ENCODE results near the gene HCN2.

- peak; percentile 77 to 89 for TF ChIP-seq MAZ (CRISPR knock-in tag; conservative IDR thresholded peaks at IDR 0.05 in 1 of 2, IDR thresholded peaks at IDR 0.05 in 1 of 2)
- TF ChIP-seq CEBPB (tag; IDR thresholded peaks at IDR 0.05) = no peak
- 0 out of 2 replicates have a peak, but pooled peaks have one; percentile 33 for TF ChIP-seq GATA2 (CRISPR knock-in tag; IDR thresholded peaks at IDR 0.05)
- TF ChIP-seq BMI1 (IDR thresholded peaks at IDR 0.05; ENCODE audit: low read length) = no peak
- TF ChIP-seq E2F1 (CRISPR knock-in tag; IDR thresholded peaks at IDR 0.05) = no peak
- TF ChIP-seq SREBF2 (CRISPR knock-in tag; IDR thresholded peaks at IDR 0.05) = no peak
- TF ChIP-seq SMARCA5 (IDR thresholded peaks at IDR 0.05) = 0 out of 2 replicates have a peak, but pooled peaks have one; percentile 20
- no peak for TF ChIP-seq HCFC1 (IDR thresholded peaks at IDR 0.05; ENCODE audit: low read depth, low read length)
- TF ChIP-seq, protein P1, sequence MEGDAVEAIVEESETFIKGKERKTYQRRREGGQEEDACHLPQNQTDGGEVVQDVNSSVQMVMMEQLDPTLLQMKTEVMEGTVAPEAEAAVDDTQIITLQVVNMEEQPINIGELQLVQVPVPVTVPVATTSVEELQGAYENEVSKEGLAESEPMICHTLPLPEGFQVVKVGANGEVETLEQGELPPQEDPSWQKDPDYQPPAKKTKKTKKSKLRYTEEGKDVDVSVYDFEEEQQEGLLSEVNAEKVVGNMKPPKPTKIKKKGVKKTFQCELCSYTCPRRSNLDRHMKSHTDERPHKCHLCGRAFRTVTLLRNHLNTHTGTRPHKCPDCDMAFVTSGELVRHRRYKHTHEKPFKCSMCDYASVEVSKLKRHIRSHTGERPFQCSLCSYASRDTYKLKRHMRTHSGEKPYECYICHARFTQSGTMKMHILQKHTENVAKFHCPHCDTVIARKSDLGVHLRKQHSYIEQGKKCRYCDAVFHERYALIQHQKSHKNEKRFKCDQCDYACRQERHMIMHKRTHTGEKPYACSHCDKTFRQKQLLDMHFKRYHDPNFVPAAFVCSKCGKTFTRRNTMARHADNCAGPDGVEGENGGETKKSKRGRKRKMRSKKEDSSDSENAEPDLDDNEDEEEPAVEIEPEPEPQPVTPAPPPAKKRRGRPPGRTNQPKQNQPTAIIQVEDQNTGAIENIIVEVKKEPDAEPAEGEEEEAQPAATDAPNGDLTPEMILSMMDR (IDR thresholded peaks at IDR 0.05 in 2 of 3, conservative IDR thresholded peaks at IDR 0.05 in 1 of 3; ENCODE audit: insufficient read depth in 2 of 3, low read depth in 1 of 3, low read length in 3 of 3) = peak; percentile 71 to 95 (median 89)
- no peak for TF ChIP-seq POLR3A (IDR thresholded peaks at IDR 0.05; ENCODE audit: borderline replicate concordance, extremely low read depth, insufficient read depth, insufficient read length)
- TF ChIP-seq TRIM28 (IDR thresholded peaks at IDR 0.05) = peak; percentile 11; the same call in 1 of the 2 replicates
- TF ChIP-seq, protein P2, sequence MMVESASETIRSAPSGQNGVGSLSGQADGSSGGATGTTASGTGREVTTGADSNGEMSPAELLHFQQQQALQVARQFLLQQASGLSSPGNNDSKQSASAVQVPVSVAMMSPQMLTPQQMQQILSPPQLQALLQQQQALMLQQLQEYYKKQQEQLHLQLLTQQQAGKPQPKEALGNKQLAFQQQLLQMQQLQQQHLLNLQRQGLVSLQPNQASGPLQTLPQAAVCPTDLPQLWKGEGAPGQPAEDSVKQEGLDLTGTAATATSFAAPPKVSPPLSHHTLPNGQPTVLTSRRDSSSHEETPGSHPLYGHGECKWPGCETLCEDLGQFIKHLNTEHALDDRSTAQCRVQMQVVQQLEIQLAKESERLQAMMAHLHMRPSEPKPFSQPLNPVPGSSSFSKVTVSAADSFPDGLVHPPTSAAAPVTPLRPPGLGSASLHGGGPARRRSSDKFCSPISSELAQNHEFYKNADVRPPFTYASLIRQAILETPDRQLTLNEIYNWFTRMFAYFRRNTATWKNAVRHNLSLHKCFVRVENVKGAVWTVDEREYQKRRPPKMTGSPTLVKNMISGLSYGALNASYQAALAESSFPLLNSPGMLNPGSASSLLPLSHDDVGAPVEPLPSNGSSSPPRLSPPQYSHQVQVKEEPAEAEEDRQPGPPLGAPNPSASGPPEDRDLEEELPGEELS (CRISPR knock-in tag; IDR thresholded peaks at IDR 0.05; ENCODE audit: borderline replicate concordance) = no peak
- TF ChIP-seq NR1H2 (CRISPR knock-in tag; IDR thresholded peaks at IDR 0.05) = no peak
Measured at GRCh38 chr19:584240-585001, 5.3 kb upstream of the HCN2 start.
